GM12874 (cell line): ENCODE results near the gene MUC20.

Experiments used
- CTCF ChIP-seq: IDR thresholded peaks from 2 replicates; pipeline ENCODE4 v1.5.1; 2011; ENCODE audit warnings: low read depth, mild to moderate bottlenecking, control low read depth, low read length, moderate library complexity; ENCODE audit not compliant: insufficient read depth

Gene MUC20

GRCh38 chr3:195768831-195769303, 48.1 kb downstream of the MUC20 start:
- TF ChIP-seq CTCF = no peak

DNA sequence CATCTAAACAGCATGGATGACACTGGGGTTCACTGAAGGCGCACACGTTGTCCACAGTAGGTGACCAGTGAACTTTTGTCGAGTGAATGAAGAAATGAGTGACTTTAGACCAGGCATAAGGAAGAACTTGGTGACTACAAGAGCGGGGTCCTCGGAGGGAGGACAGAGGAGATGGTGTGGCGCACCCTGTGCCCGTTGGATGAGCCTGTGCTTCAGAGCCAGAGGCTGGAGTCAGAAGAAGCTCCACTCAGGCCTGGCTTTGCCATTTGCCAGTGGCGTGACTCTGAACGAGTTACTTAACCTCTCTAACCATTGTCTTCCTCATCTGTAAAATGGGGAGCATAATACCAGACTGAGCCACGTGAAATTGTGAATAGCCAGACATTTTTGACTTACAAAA, 48.8 kb downstream of the MUC20 start:
- TF ChIP-seq CTCF = no peak

GRCh38 chr3:195770081-195770840, 49.5 kb downstream of the MUC20 start:
- no peak for TF ChIP-seq CTCF

- no peak for TF ChIP-seq CTCF
Observed at GRCh38 chr3:195771646-195772300, 51.0 kb downstream of the MUC20 start.

GRCh38 chr3:195773956-195774537, 53.3 kb downstream of the MUC20 start:
- TF ChIP-seq CTCF = no peak

GRCh38 chr3:195774917-195775316, 54.1 kb downstream of the MUC20 start:
- TF ChIP-seq CTCF = no peak

GRCh38 chr3:195777975-195778374, 57.2 kb downstream of the MUC20 start:
- no peak for TF ChIP-seq CTCF
